HepG2 (cell line): ENCODE measurements around the gene NPC1. TPM values are rescaled to one million over a fixed set of nuclear protein-coding genes. Genes with fewer than 3 reads are reported as not detected.

ENCODE experiments used
- ATF4 ChIP-seq, 2 experiments: fragments of 450-650 bp in 1 of 2; sonication (generic) in 1 of 2; formaldehyde crosslinking; IDR thresholded peaks; 2 replicates each; pipeline versions ENCODE4 v1.5.0 to v1.8.0; 2020 to 2022; ENCODE audit warnings: mild to moderate bottlenecking in 1 of 2, missing genetic modification reagents in 1 of 2
- CSRNP1 ChIP-seq: sonication (generic); formaldehyde crosslinking; IDR thresholded peaks from 2 replicates; pipeline ENCODE4 v1.8.1; 2023; ENCODE audit warnings: mild to moderate bottlenecking, missing genetic modification reagents
- ETV5 ChIP-seq: IDR thresholded peaks from 2 replicates; pipeline ENCODE4 v1.6.1; 2018; ENCODE audit warnings: missing biosample characterization, missing genetic modification reagents, inconsistent platforms, borderline replicate concordance
- HMG20B ChIP-seq: conservative IDR thresholded peaks from 2 replicates; pipeline ENCODE4 v1.6.1; 2016; ENCODE audit warnings: missing genetic modification reagents, missing compliant biosample characterization
- HOXA5 ChIP-seq: sonication (generic); formaldehyde crosslinking; IDR thresholded peaks from 2 replicates; pipeline ENCODE4 v1.4.0; 2020; ENCODE audit warnings: missing genetic modification reagents
- HOXA7 ChIP-seq: sonication (generic); formaldehyde crosslinking; IDR thresholded peaks from 2 replicates; pipeline ENCODE4 v1.8.1; 2022; ENCODE audit warnings: mild to moderate bottlenecking, missing genetic modification reagents, moderate library complexity
- RORA ChIP-seq: sonication (generic); formaldehyde crosslinking; IDR thresholded peaks from 2 replicates; pipeline ENCODE4 v1.5.0; 2020; ENCODE audit warnings: mild to moderate bottlenecking, missing genetic modification reagents, moderate library complexity
- SNRNP70 ChIP-seq: fragments of 200-400 bp; formaldehyde crosslinking; IDR thresholded peaks from 2 replicates; pipeline ENCODE4 v1.6.1; 2017; ENCODE audit warnings: mild to moderate bottlenecking, low read depth, low read length, moderate library complexity
- SSRP1 ChIP-seq: IDR thresholded peaks from 2 replicates; pipeline ENCODE4 v1.6.1; 2016; ENCODE audit warnings: control low read depth
- TBX3 ChIP-seq: fragments of 450-650 bp; IDR thresholded peaks from 2 replicates; pipeline ENCODE4 v1.6.1; 2017; ENCODE audit warnings: antibody characterized with exemption, mild to moderate bottlenecking, inconsistent platforms, borderline replicate concordance
- ZBTB38 ChIP-seq: sonication (generic); formaldehyde crosslinking; IDR thresholded peaks from 2 replicates; pipeline ENCODE4 v1.5.1; 2020; ENCODE audit warnings: mild to moderate bottlenecking, missing genetic modification reagents
- ZNF101 ChIP-seq: sonication (generic); formaldehyde crosslinking; IDR thresholded peaks from 2 replicates; pipeline ENCODE4 v1.4.0; 2020; ENCODE audit warnings: mild to moderate bottlenecking, low read depth, missing genetic modification reagents, borderline replicate concordance
- ZNF207 ChIP-seq: fragments of 450-650 bp; IDR thresholded peaks from 2 replicates; pipeline ENCODE4 v1.6.1; 2016; ENCODE audit warnings: antibody characterized with exemption, borderline replicate concordance
- ZNF407 ChIP-seq: sonication (generic); formaldehyde crosslinking; IDR thresholded peaks from one replicate; pipeline ENCODE4 v1.5.1; 2020; ENCODE audit warnings: mild to moderate bottlenecking, missing genetic modification reagents; ENCODE audit errors: not compliant biosample characterization
- ZNF598 ChIP-seq: sonication (generic); formaldehyde crosslinking; IDR thresholded peaks from 2 replicates; pipeline ENCODE4 v1.5.1; 2020; ENCODE audit warnings: mild to moderate bottlenecking, missing genetic modification reagents, borderline replicate concordance
- ZNF605 ChIP-seq: sonication (generic); formaldehyde crosslinking; IDR thresholded peaks from 2 replicates; pipeline ENCODE4 v1.8.0; 2022; ENCODE audit warnings: mild to moderate bottlenecking, missing genetic modification reagents
- polyA plus RNA-seq, 8 experiments: library from polyadenylated mRNA; depleted of rRNA in 3 of 8; stranded (reverse) in 7 of 8; unstranded in 1 of 8; fragments of >200 nt; fragmentation: Illumina TruSeq in 4 of 8; extraction: Trizol in 4 of 8; gene quantifications; 2 replicates each; pipeline versions ENCODE4 v1.2.1 to v1.2.3, GENCODE V29; 2011 to 2016; ENCODE audit warnings: low read depth in 4 of 8, missing spikeins in 1 of 8, mixed read lengths in 1 of 8; ENCODE audit not compliant: insufficient read depth in 1 of 8
- total RNA-seq, 5 experiments: library from RNA; depleted of rRNA; stranded (reverse); fragments of >200 nt; fragmentation: Illumina TruSeq; extraction: Trizol; gene quantifications; 2 replicates each; pipeline ENCODE4 v1.2.3, GENCODE V29; 2016; ENCODE audit warnings: low read depth in 1 of 5

NPC1 gene
- total and polyA plus RNA-seq, 2 of the 13 experiments (the other 11 are each of a cell fraction or from before 2014, with no cell fraction given): 46.5 to 114 TPM

- TF ChIP-seq CSRNP1 (CRISPR knock-in tag) (no peak), ZNF407 (CRISPR knock-in tag) (no peak), HOXA7 (CRISPR knock-in tag) (no peak), ATF4 (CRISPR knock-in tag; IDR thresholded peaks at IDR 0.05) (no peak), HOXA5 (CRISPR knock-in tag) (0 out of 2 replicates have a peak, but pooled peaks have one; percentile 18), ZNF598 (CRISPR knock-in tag) (no peak), ZNF101 (CRISPR knock-in tag) (no peak), ZNF605 (0 out of 2 replicates have a peak, but pooled peaks have one; percentile 24), SNRNP70 (no peak), TBX3 (peak; percentile 97), ZBTB38 (CRISPR knock-in tag) (0 out of 2 replicates have a peak, but pooled peaks have one; percentile 41), RORA (CRISPR knock-in tag) (no peak), SSRP1 (CRISPR knock-in tag) (no peak), ETV5 (CRISPR knock-in tag) (peak; percentile 44; the same call in 1 of the 2 replicates), ZNF207 (no peak), HMG20B (CRISPR knock-in tag) (peak; percentile 86)
Observed at GRCh38 chr18:23629444-23629946, 43.2 kb upstream of the NPC1 start (continued).
